WTC11 (cell line): Measurements from ENCODE around the gene LYRM4.

ENCODE experiments used
- CTCF ChIP-seq: fragments of 200-600 bp; IDR thresholded peaks from 2 replicates; pipeline ENCODE4 v1.8.0; 2022; ENCODE audit warnings: antibody characterized with exemption
- ELF4 ChIP-seq: sonication (generic); formaldehyde crosslinking; IDR thresholded peaks from 2 replicates; pipeline ENCODE4 v1.8.1; 2022; ENCODE audit warnings: low read depth, mild to moderate bottlenecking, moderate library complexity, missing genetic modification reagents
- FOXJ3 ChIP-seq: sonication (generic); formaldehyde crosslinking; IDR thresholded peaks from 2 replicates; pipeline ENCODE4 v1.9.0; 2021; ENCODE audit warnings: missing genetic modification reagents, mild to moderate bottlenecking, borderline replicate concordance
- JAZF1 ChIP-seq: fragments of 250-450 bp; sonication (Bioruptor Pico); IDR thresholded peaks from 2 replicates; pipeline ENCODE4 v1.9.0; 2021; ENCODE audit warnings: moderate library complexity, mild to moderate bottlenecking, inconsistent platforms
- NR1H2 ChIP-seq: sonication (generic); formaldehyde crosslinking; IDR thresholded peaks from 2 replicates; pipeline ENCODE4 v1.9.0; 2021; ENCODE audit warnings: mild to moderate bottlenecking, moderate library complexity, missing genetic modification reagents
- OVOL2 ChIP-seq: fragments of 250-450 bp; sonication (Bioruptor Pico); IDR thresholded peaks from 2 replicates; pipeline ENCODE4 v1.9.0; 2021; ENCODE audit warnings: mild to moderate bottlenecking, borderline replicate concordance
- TCF7 ChIP-seq: sonication (generic); formaldehyde crosslinking; IDR thresholded peaks from 2 replicates; pipeline ENCODE4 v1.8.0; 2022; ENCODE audit warnings: mild to moderate bottlenecking, low read depth, missing genetic modification reagents, moderate library complexity
- ZNF317 ChIP-seq: sonication (generic); formaldehyde crosslinking; IDR thresholded peaks from 2 replicates; pipeline ENCODE4 v1.8.1; 2023; ENCODE audit warnings: low read depth, mild to moderate bottlenecking, moderate library complexity, missing genetic modification reagents, borderline replicate concordance

GRCh38 chr6:5076931-5077330 is 183.8 kb downstream of the LYRM4 start:
- TF ChIP-seq CTCF (no peak), JAZF1 (CRISPR knock-in tag) (no peak), ZNF317 (CRISPR knock-in tag) (no peak), OVOL2 (CRISPR knock-in tag) (no peak), FOXJ3 (CRISPR knock-in tag) (no peak), TCF7 (no peak), ELF4 (CRISPR knock-in tag) (no peak), NR1H2 (CRISPR knock-in tag) (no peak)
